CD1c-positive myeloid dendritic cell (primary cell): ENCODE measurements around the gene RBM3.

Source experiments
- DNase-seq: peaks from one replicate; pipeline ENCODE4 v3.0.0-alpha.2; 2016; ENCODE audit errors: extremely low spot score

The RBM3 gene

GRCh38 chrX:48617542-48618340, 43.5 kb downstream of the RBM3 start:
- DNase-seq, result no peak

- DNase-seq, result no peak
Observed at GRCh38 chrX:48626401-48627298, 52.4 kb downstream of the RBM3 start.
